Right cardiac atrium (tissue), 5 donors: Measurements from ENCODE around the gene MRI1. TPM values are rescaled to one million over a fixed set of nuclear protein-coding genes. Genes with fewer than 3 reads are reported as not detected.
"Not testable (repeated sequence)": the region's sequence is repeated elsewhere in the genome, so short reads cannot be mapped to it uniquely, and the experiment has no call there.

Source experiments
- ATAC-seq, 2 donors: fragments of 200-7000 bp; cut with Tn5 transposase; one replicate each; pipeline versions ENCODE4 v1.8.0 to v1.9.1; 2020; ENCODE audit warnings: moderate library complexity in 2 of 2, mild to moderate bottlenecking in 1 of 2
- DNase-seq, 3 donors: peaks; one replicate each; pipeline ENCODE4 v3.0.0-alpha.2; 2020
- H3K27ac ChIP-seq: one replicate; pipeline ENCODE4 v1.5.1; 2013; ENCODE audit warnings: mild to moderate bottlenecking, low read length, control low read depth, moderate library complexity
- H3K27me3 ChIP-seq: one replicate; pipeline ENCODE4 v1.6.1; 2013; ENCODE audit not compliant: control insufficient read depth, insufficient read depth
- H3K4me1 ChIP-seq: one replicate; pipeline ENCODE4 v1.6.1; 2013; ENCODE audit warnings: low read length; ENCODE audit not compliant: control insufficient read depth, insufficient read depth
- H3K4me3 ChIP-seq: one replicate; pipeline ENCODE4 v1.5.1; 2013; ENCODE audit warnings: low read length, control low read depth
- H3K9me3 ChIP-seq: one replicate; pipeline ENCODE4 v1.6.1; 2013; ENCODE audit warnings: low read length; ENCODE audit not compliant: control insufficient read depth
- WGBS: extraction: QIAGEN DNeasy Blood & Tissue Kit; methylation state at CpG from one replicate; pipeline ENCODE4 v1.1.7; 2013; 5-methylcytosine and 5-hydroxymethylcytosine counted together
- intact Hi-C, 4 donors: fragments of 100-400 bp; cut with DNase I; formaldehyde crosslinking; loops; one replicate each; pipeline versions ENCODE4 v1.11.0 to v1.14.0; 2022 to 2023
- polyA plus RNA-seq: library from polyadenylated mRNA; stranded (reverse); fragments of 200-250 nt; gene quantifications from one replicate; pipeline ENCODE4 v1.2.3, GENCODE V29; 2013
- total RNA-seq, 4 donors: library from RNA; stranded (reverse); fragmentation: NEBNext Ultra II Directional; extraction: Animal tissue kit (Norgen Biotek cat#: 25700); gene quantifications; one replicate each; pipeline ENCODE4 v1.2.1, GENCODE V29; 2021
- donor health status: healthy with polysubstance abuse.
- donor health status: DM: no; HTN: yes; CAD: no.
- donor health status: DM: no; HTN: no; CAD: no.
- donor health status: DM: no; HTN: yes; CAD: no; lungs with severe emphysema.
- donor health status: DM: yes; HTN: yes; CAD: no.

MRI1 gene
- total and polyA plus RNA-seq, 5 donors, result 11.2 to 21.2 (median 16.7) TPM

GRCh38 chr19:13778398-13778797, 14.1 kb downstream of the MRI1 start:
- no peak overlapping the region for H3K4me3 ChIP-seq
- H3K9me3 ChIP-seq, result no peaks in the 10 kb centered on the region
- ATAC-seq (no peak), DNase-seq (no peak)
- no peaks in the 10 kb centered on the region for H3K27me3 ChIP-seq
- 82% methylated on average over 9 of the region's 9 CpGs for WGBS
- no peak overlapping the region for H3K27ac ChIP-seq
- intact Hi-C loops, result no loop called here
- peaks cover 2% of the 10 kb centered on the region for H3K4me1 ChIP-seq

GRCh38 chr19:13778847-13779246, 14.5 kb downstream of the MRI1 start:
- no peak for ATAC-seq
- Histone ChIP-seq H3K4me1 (peaks cover 2% of the 10 kb centered on the region), H3K9me3 (no peaks in the 10 kb centered on the region), H3K27ac (no peak overlapping the region), H3K4me3 (no peak overlapping the region), H3K27me3 (no peaks in the 10 kb centered on the region)
- 93% methylated on average over 6 of the region's 6 CpGs for WGBS
- DNase-seq, result no peak
- intact Hi-C loops, result no loop called here

GRCh38 chr19:13779794-13780193, 15.5 kb downstream of the MRI1 start:
- not testable (repeated sequence) for H3K4me1 ChIP-seq, ATAC-seq, H3K4me3 ChIP-seq, H3K27me3 ChIP-seq, H3K27ac ChIP-seq, H3K9me3 ChIP-seq
- intact Hi-C loops, result loop anchor here in 2 of 4 donors (5.0 kb wide), 1 partner anchor 83 kb away; no protein-coding TSS in a partner anchor
- DNase-seq, result peak in 1 of 3 donors; percentile 46
- 94% methylated on average over 8 of the region's 8 CpGs for WGBS

- intact Hi-C loops, result loop anchor here in 2 of 4 donors (5.0 kb wide), 1 partner anchor 81 kb away; no protein-coding TSS in a partner anchor
- peak; percentile 87 to 92 for ATAC-seq
- 2% methylated on average over 5 of the region's 5 CpGs for WGBS
- DNase-seq, result peak; percentile 88 to 90 (median 90)
- no peak overlapping the region for H3K27ac ChIP-seq
- no peak overlapping the region for H3K4me3 ChIP-seq
- no peaks in the 10 kb centered on the region for H3K9me3 ChIP-seq
- no peaks in the 10 kb centered on the region for H3K27me3 ChIP-seq
- no peaks in the 10 kb centered on the region for H3K4me1 ChIP-seq
Observed at GRCh38 chr19:13781547-13781946, 17.2 kb downstream of the MRI1 start.

GRCh38 chr19:13782537-13782936, 18.2 kb downstream of the MRI1 start:
- DNase-seq (no peak), ATAC-seq (no peak)
- Histone ChIP-seq H3K9me3 (no peaks in the 10 kb centered on the region), H3K27me3 (no peaks in the 10 kb centered on the region), H3K4me3 (no peak overlapping the region), H3K4me1 (no peaks in the 10 kb centered on the region), H3K27ac (no peak overlapping the region)
- WGBS, result 73% methylated on average over 8 of the region's 8 CpGs
- intact Hi-C loops, result loop anchor here in 2 of 4 donors (5.0 kb wide), 1 partner anchor 80 kb away; no protein-coding TSS in a partner anchor

- ATAC-seq (peak in 1 of 2 donors; percentile 1), DNase-seq (peak in 1 of 3 donors; percentile 32)
- Histone ChIP-seq H3K27ac (no peak overlapping the region), H3K9me3 (no peaks in the 10 kb centered on the region), H3K4me1 (no peaks in the 10 kb centered on the region), H3K4me3 (no peak overlapping the region), H3K27me3 (no peaks in the 10 kb centered on the region)
- WGBS, result 85% methylated on average over 18 of the region's 18 CpGs
- intact Hi-C loops, result loop anchor here in 3 of 4 donors (2.0 to 5.0 kb wide), 2 partner anchors 78 to 79 kb away; no protein-coding TSS in a partner anchor
Observed at GRCh38 chr19:13783565-13784500, 19.5 kb downstream of the MRI1 start.

- no peaks in the 10 kb centered on the region for H3K27me3 ChIP-seq
- ATAC-seq, result peak; percentile 51 to 66
- no peaks in the 10 kb centered on the region for H3K4me1 ChIP-seq
- H3K9me3 ChIP-seq, result no peaks in the 10 kb centered on the region
- H3K4me3 ChIP-seq, result no peak overlapping the region
- peak; percentile 79 to 92 (median 91) for DNase-seq
- intact Hi-C loops, result loop anchor here (2.0 to 5.0 kb wide), 2 partner anchors 77 to 78 kb away; no protein-coding TSS in a partner anchor
- H3K27ac ChIP-seq, result no peak overlapping the region
- WGBS, result 24% methylated on average over 17 of the region's 17 CpGs
Observed at GRCh38 chr19:13784731-13785452, 20.6 kb downstream of the MRI1 start.

- Histone ChIP-seq H3K4me1 (no peaks in the 10 kb centered on the region), H3K9me3 (no peaks in the 10 kb centered on the region), H3K4me3 (no peak overlapping the region), H3K27me3 (no peaks in the 10 kb centered on the region), H3K27ac (no peak overlapping the region)
- ATAC-seq, result no peak
- peak in 1 of 3 donors; percentile 47 for DNase-seq
- intact Hi-C loops, result loop anchor here in 1 of 4 donors (5.0 kb wide), 1 partner anchor 73 kb away; no protein-coding TSS in a partner anchor
- 55% methylated on average over 8 of the region's 8 CpGs for WGBS
Observed at GRCh38 chr19:13788991-13789390, 24.7 kb downstream of the MRI1 start.

- DNase-seq (no peak), ATAC-seq (no peak)
- H3K9me3 ChIP-seq, result no peaks in the 10 kb centered on the region
- no peak overlapping the region for H3K27ac ChIP-seq
- intact Hi-C loops, result no loop called here
- H3K4me3 ChIP-seq, result no peak overlapping the region
- H3K4me1 ChIP-seq, result no peaks in the 10 kb centered on the region
- H3K27me3 ChIP-seq, result no peaks in the 10 kb centered on the region
- WGBS, result 64% methylated on average over 8 of the region's 8 CpGs
Observed at GRCh38 chr19:13790354-13790753, 26.0 kb downstream of the MRI1 start.

GRCh38 chr19:13793317-13793716, 29.0 kb downstream of the MRI1 start:
- WGBS, result 88% methylated on average over 9 of the region's 9 CpGs
- H3K4me3 ChIP-seq, H3K27me3 ChIP-seq, H3K4me1 ChIP-seq, H3K9me3 ChIP-seq, H3K27ac ChIP-seq, DNase-seq, intact Hi-C loops, ATAC-seq: not testable (repeated sequence)

GRCh38 chr19:13794398-13794756, 30.1 kb downstream of the MRI1 start:
- Histone ChIP-seq H3K27me3 (no peaks in the 10 kb centered on the region), H3K4me1 (peaks cover 6% of the 10 kb centered on the region), H3K4me3 (peak overlapping the region; percentile 60), H3K9me3 (no peaks in the 10 kb centered on the region), H3K27ac (peak overlapping the region; percentile 79)
- WGBS, result 0% methylated on average over 8 of the region's 8 CpGs
- ATAC-seq (peak; percentile 15 to 17), DNase-seq (peak; percentile 83 to 94 (median 89))
- intact Hi-C loops, result no loop called here
